ENCODE results near the gene ETV3. TPM values are rescaled to one million over a fixed set of nuclear protein-coding genes. Genes with fewer than 3 reads are reported as not detected.

Gene ETV3
- total and polyA plus RNA-seq, 2 of the 13 experiments (the other 11 are each of a cell fraction or from before 2014, with no cell fraction given), result 4.2 to 5.8 TPM

DNA sequence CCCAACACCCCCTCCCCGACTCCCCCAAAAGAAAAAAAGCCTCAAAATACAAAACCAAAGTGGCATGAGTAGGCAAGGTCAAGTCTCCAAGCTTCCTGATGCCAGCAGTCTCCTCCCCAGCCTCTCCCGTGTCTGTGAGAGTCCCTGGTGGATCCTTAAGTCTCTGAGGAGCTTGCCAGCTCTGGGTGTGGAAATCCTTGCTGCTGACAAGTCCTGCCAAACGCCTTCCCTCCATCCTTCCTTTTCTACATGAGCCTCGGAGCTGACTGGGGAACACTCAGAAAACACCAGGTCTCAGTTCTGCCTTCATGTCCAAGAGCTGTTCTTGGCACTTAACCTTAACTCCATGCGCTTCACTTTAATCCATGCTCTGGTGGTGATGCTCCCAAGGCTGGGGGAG is 34.9 kb downstream of the ETV3 start:
- ATAC-seq (no peak), DNase-seq (ENCODE audit: low spot score) (no peak), FAIRE-seq (no peak)
- BruUV-seq (replicated peaks), result no TSS peak
- no peaks in the 10 kb centered on the region for H4K20me1 ChIP-seq (ENCODE audit: insufficient read depth, low read length)
- peaks cover 6 to 39% of the 10 kb centered on the region in 2 experiments; a peak in 3 of 5 replicates for H3K27me3 ChIP-seq (ENCODE audit: control insufficient read depth in 1 of 2, insufficient read depth in 2 of 2, low read length in 2 of 2)
- H3K27ac ChIP-seq (ENCODE audit: extremely low read length, insufficient read depth, low read length), result no peak overlapping the region
- H3K9me3 ChIP-seq (ENCODE audit: low read length), result no peaks in the 10 kb centered on the region
- H3K4me1 ChIP-seq (ENCODE audit: insufficient read depth, low read length), result no peaks in the 10 kb centered on the region
- 19% methylated on average over 5 of the region's 5 CpGs for WGBS (ENCODE audit: low lambda C conversion rate)
- H3K4me3 ChIP-seq (replicated peaks in 1 of 3; ENCODE audit: insufficient read depth in 1 of 3, low read depth in 2 of 3, low read length in 3 of 3), result no peak overlapping the region
- TF ChIP-seq HOXA7 (CRISPR knock-in tag; IDR thresholded peaks at IDR 0.05), result no peak
- TF ChIP-seq, protein P1, sequence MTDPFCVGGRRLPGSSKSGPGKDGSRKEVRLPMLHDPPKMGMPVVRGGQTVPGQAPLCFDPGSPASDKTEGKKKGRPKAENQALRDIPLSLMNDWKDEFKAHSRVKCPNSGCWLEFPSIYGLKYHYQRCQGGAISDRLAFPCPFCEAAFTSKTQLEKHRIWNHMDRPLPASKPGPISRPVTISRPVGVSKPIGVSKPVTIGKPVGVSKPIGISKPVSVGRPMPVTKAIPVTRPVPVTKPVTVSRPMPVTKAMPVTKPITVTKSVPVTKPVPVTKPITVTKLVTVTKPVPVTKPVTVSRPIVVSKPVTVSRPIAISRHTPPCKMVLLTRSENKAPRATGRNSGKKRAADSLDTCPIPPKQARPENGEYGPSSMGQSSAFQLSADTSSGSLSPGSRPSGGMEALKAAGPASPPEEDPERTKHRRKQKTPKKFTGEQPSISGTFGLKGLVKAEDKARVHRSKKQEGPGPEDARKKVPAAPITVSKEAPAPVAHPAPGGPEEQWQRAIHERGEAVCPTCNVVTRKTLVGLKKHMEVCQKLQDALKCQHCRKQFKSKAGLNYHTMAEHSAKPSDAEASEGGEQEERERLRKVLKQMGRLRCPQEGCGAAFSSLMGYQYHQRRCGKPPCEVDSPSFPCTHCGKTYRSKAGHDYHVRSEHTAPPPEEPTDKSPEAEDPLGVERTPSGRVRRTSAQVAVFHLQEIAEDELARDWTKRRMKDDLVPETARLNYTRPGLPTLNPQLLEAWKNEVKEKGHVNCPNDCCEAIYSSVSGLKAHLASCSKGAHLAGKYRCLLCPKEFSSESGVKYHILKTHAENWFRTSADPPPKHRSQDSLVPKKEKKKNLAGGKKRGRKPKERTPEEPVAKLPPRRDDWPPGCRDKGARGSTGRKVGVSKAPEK (CRISPR knock-in tag; IDR thresholded peaks at IDR 0.05; ENCODE audit: borderline replicate concordance), result no peak
- no peak for TF ChIP-seq ZBTB21 (CRISPR knock-in tag; IDR thresholded peaks at IDR 0.05)
- TF ChIP-seq, protein P2, sequence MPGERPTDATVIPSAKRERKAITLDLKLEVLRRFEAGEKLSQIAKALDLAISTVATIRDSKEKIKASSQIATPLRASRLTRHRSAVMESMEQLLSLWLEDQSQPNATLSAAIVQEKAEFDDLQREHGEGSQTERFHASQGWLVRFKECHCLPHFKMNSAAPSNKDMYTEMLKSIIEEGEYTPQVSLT (CRISPR knock-in tag; IDR thresholded peaks at IDR 0.05; ENCODE audit: borderline replicate concordance, low read depth), result no peak
- no peak for TF ChIP-seq ZNF230 (CRISPR knock-in tag; IDR thresholded peaks at IDR 0.05)
- no peak for TF ChIP-seq SOX6 (IDR thresholded peaks at IDR 0.05)
- no peak for TF ChIP-seq SOX6 (CRISPR knock-in tag; IDR thresholded peaks at IDR 0.05)
- no peak for TF ChIP-seq KDM5A (IDR thresholded peaks at IDR 0.05; ENCODE audit: borderline replicate concordance, low read length)
- TF ChIP-seq, protein P3, sequence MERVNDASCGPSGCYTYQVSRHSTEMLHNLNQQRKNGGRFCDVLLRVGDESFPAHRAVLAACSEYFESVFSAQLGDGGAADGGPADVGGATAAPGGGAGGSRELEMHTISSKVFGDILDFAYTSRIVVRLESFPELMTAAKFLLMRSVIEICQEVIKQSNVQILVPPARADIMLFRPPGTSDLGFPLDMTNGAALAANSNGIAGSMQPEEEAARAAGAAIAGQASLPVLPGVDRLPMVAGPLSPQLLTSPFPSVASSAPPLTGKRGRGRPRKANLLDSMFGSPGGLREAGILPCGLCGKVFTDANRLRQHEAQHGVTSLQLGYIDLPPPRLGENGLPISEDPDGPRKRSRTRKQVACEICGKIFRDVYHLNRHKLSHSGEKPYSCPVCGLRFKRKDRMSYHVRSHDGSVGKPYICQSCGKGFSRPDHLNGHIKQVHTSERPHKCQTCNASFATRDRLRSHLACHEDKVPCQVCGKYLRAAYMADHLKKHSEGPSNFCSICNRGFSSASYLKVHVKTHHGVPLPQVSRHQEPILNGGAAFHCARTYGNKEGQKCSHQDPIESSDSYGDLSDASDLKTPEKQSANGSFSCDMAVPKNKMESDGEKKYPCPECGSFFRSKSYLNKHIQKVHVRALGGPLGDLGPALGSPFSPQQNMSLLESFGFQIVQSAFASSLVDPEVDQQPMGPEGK (CRISPR knock-in tag; IDR thresholded peaks at IDR 0.05), result no peak
- TF ChIP-seq, protein P4, sequence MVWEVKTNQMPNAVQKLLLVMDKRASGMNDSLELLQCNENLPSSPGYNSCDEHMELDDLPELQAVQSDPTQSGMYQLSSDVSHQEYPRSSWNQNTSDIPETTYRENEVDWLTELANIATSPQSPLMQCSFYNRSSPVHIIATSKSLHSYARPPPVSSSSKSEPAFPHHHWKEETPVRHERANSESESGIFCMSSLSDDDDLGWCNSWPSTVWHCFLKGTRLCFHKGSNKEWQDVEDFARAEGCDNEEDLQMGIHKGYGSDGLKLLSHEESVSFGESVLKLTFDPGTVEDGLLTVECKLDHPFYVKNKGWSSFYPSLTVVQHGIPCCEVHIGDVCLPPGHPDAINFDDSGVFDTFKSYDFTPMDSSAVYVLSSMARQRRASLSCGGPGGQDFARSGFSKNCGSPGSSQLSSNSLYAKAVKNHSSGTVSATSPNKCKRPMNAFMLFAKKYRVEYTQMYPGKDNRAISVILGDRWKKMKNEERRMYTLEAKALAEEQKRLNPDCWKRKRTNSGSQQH (CRISPR knock-in tag; IDR thresholded peaks at IDR 0.05; ENCODE audit: low read depth), result no peak
- TF ChIP-seq ZKSCAN1 (IDR thresholded peaks at IDR 0.05; ENCODE audit: low read length), result no peak
- no peak for TF ChIP-seq SIX4 (CRISPR knock-in tag; IDR thresholded peaks at IDR 0.05)
- TF ChIP-seq SPEN (CRISPR knock-in tag; IDR thresholded peaks at IDR 0.05; ENCODE audit: low read depth), result no peak
- no peaks in the 10 kb centered on the region for H3K36me3 ChIP-seq (replicated peaks in 1 of 2; ENCODE audit: control insufficient read depth in 1 of 2, insufficient read depth in 2 of 2, low read length in 2 of 2)
- ChIA-PET POLR2A (no interaction called here), CTCF (ENCODE audit: low intra/inter-chr PET ratio, low total read pairs) (no interaction called here)
- intact Hi-C loops (cut with micrococcal nuclease; ENCODE audit: unreplicated experiment), result no loop called here
- in situ Hi-C loops (cut with HindIII; ENCODE audit: extremely low pct_ligation_motif_present, low pct_unique_long_range_greater_than_20kb), result no loop called here
- no peak overlapping the region for H2AFZ ChIP-seq (ENCODE audit: low read length)
- H3K4me2 ChIP-seq (ENCODE audit: low read depth, low read length), result no peak overlapping the region
- H3K79me2 ChIP-seq (ENCODE audit: insufficient read depth, low read length), result no peaks in the 10 kb centered on the region
- H3K9ac ChIP-seq (ENCODE audit: insufficient read depth, low read depth, low read length), result no peak overlapping the region
